Measurements from ENCODE around the gene DPCD. TPM values are rescaled to one million over a fixed set of nuclear protein-coding genes. Genes with fewer than 3 reads are reported as not detected.

DPCD gene
- total and polyA plus RNA-seq, 2 experiments from 2014 or later: 22.5 to 38.1 TPM

DNA sequence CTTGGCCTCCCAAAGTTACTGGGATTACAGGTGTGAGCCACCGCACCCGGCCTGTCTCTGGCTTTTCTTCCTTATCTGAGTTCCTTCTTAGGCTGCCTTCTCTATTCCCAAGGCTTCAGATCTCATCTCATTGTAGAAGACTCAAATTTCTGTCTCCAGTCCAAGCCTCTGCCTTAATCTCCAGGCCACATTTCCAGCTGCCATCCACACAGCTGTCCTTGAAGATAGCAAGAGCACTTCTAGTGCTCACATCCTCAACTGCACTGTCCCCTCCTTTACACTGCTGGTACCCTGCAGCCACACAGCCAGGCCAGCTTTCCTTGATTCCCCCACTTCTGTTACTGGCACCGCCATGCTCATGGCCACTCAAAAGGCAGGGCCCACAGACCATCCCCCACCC is 35.7 kb upstream of the DPCD start (continued):
- TF ChIP-seq, protein P1, sequence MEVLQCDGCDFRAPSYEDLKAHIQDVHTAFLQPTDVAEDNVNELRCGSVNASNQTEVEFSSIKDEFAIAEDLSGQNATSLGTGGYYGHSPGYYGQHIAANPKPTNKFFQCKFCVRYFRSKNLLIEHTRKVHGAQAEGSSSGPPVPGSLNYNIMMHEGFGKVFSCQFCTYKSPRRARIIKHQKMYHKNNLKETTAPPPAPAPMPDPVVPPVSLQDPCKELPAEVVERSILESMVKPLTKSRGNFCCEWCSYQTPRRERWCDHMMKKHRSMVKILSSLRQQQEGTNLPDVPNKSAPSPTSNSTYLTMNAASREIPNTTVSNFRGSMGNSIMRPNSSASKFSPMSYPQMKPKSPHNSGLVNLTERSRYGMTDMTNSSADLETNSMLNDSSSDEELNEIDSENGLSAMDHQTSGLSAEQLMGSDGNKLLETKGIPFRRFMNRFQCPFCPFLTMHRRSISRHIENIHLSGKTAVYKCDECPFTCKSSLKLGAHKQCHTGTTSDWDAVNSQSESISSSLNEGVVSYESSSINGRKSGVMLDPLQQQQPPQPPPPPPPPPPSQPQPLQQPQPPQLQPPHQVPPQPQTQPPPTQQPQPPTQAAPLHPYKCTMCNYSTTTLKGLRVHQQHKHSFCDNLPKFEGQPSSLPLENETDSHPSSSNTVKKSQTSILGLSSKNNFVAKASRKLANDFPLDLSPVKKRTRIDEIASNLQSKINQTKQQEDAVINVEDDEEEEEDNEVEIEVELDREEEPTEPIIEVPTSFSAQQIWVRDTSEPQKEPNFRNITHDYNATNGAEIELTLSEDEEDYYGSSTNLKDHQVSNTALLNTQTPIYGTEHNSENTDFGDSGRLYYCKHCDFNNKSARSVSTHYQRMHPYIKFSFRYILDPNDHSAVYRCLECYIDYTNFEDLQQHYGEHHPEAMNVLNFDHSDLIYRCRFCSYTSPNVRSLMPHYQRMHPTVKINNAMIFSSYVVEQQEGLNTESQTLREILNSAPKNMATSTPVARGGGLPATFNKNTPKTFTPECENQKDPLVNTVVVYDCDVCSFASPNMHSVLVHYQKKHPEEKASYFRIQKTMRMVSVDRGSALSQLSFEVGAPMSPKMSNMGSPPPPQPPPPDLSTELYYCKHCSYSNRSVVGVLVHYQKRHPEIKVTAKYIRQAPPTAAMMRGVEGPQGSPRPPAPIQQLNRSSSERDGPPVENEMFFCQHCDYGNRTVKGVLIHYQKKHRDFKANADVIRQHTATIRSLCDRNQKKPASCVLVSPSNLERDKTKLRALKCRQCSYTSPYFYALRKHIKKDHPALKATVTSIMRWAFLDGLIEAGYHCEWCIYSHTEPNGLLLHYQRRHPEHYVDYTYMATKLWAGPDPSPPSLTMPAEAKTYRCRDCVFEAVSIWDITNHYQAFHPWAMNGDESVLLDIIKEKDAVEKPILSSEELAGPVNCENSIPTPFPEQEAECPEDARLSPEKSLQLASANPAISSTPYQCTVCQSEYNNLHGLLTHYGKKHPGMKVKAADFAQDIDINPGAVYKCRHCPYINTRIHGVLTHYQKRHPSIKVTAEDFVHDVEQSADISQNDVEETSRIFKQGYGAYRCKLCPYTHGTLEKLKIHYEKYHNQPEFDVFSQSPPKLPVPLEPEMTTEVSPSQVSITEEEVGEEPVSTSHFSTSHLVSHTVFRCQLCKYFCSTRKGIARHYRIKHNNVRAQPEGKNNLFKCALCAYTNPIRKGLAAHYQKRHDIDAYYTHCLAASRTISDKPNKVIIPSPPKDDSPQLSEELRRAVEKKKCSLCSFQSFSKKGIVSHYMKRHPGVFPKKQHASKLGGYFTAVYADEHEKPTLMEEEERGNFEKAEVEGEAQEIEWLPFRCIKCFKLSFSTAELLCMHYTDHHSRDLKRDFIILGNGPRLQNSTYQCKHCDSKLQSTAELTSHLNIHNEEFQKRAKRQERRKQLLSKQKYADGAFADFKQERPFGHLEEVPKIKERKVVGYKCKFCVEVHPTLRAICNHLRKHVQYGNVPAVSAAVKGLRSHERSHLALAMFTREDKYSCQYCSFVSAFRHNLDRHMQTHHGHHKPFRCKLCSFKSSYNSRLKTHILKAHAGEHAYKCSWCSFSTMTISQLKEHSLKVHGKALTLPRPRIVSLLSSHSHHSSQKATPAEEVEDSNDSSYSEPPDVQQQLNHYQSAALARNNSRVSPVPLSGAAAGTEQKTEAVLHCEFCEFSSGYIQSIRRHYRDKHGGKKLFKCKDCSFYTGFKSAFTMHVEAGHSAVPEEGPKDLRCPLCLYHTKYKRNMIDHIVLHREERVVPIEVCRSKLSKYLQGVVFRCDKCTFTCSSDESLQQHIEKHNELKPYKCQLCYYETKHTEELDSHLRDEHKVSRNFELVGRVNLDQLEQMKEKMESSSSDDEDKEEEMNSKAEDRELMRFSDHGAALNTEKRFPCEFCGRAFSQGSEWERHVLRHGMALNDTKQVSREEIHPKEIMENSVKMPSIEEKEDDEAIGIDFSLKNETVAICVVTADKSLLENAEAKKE (CRISPR knock-in tag; IDR thresholded peaks at IDR 0.05): no peak
- no peak for TF ChIP-seq JUNB (IDR thresholded peaks at IDR 0.05; ENCODE audit: unreplicated experiment)
- no peak for TF ChIP-seq POLR2AphosphoS5 (IDR thresholded peaks at IDR 0.05; ENCODE audit: low read depth)
- TF ChIP-seq CREB1 (CRISPR knock-in tag; IDR thresholded peaks at IDR 0.05; ENCODE audit: low read depth): no peak
- TF ChIP-seq ZNF114 (CRISPR knock-in tag; IDR thresholded peaks at IDR 0.05): no peak
- TF ChIP-seq STAT1 (IDR thresholded peaks at IDR 0.05; ENCODE audit: unreplicated experiment): no peak
- TF ChIP-seq EZH2 (IDR thresholded peaks at IDR 0.05; ENCODE audit: low read depth, unreplicated experiment): no peak
- TF ChIP-seq NANOG (IDR thresholded peaks at IDR 0.05; ENCODE audit: borderline replicate concordance): no peak

DNA sequence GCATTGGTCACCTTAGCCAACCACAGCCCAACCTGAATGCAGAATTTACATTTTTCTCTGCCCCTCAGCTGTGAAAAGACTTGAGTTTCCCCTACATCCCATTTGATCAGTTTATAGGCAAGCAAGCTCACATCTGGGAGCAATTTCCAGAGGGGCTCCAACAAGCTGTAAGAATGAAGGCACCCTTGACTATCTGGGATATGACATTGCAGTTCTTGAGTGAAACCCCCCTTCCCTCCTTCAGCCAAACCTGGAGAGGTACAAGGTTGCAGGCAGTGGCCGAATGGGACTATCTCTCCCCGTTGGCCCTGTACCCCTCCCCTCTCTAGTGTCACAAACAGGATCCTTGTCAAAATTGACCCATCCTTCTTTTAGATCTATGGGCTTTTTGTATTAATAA is 30.6 kb upstream of the DPCD start:
- H3F3A ChIP-seq (replicated peaks; ENCODE audit: low read depth): no peaks in the 10 kb centered on the region
- no peak overlapping the region for H3K4me3 Mint-ChIP-seq
- no peaks in the 10 kb centered on the region for H3K36me3 ChIP-seq (ENCODE audit: insufficient read depth)
- ATAC-seq (no peak), DNase-seq (ENCODE audit: low spot score) (no peak)
- H4K20me1 ChIP-seq (replicated peaks; ENCODE audit: insufficient read depth): no peaks in the 10 kb centered on the region
- no peak overlapping the region for H3K27ac ChIP-seq (ENCODE audit: low read depth)
- no peaks in the 10 kb centered on the region; the same call in 2 of the 3 replicates for H3K9me3 Mint-ChIP-seq
- H3K9me2 ChIP-seq (ENCODE audit: insufficient read depth): no peaks in the 10 kb centered on the region
- H2AFZ ChIP-seq: no peak overlapping the region
- H3K27ac Mint-ChIP-seq: no peak overlapping the region
- H3K36me3 Mint-ChIP-seq (ENCODE audit: low read depth): no peaks in the 10 kb centered on the region; the same call in 2 of the 3 replicates
- peaks cover 5% of the 10 kb centered on the region for H3K27me3 Mint-ChIP-seq (ENCODE audit: insufficient read depth, low read depth, poor library complexity)
- H3K4me3 ChIP-seq: no peak overlapping the region
- H3K27me3 ChIP-seq (ENCODE audit: insufficient read depth): no peaks in the 10 kb centered on the region
- no peaks in the 10 kb centered on the region for H3K79me2 ChIP-seq (replicated peaks; ENCODE audit: insufficient read depth)
- H3K4me1 ChIP-seq (ENCODE audit: insufficient read depth): no peaks in the 10 kb centered on the region
- H3K4me1 Mint-ChIP-seq: peaks cover 2% of the 10 kb centered on the region; the same call in 2 of the 3 replicates
- no peak overlapping the region for H3K4me2 ChIP-seq
- TF ChIP-seq EZH2 (IDR thresholded peaks at IDR 0.05; ENCODE audit: low read depth, unreplicated experiment): no peak
- TF ChIP-seq JUNB (IDR thresholded peaks at IDR 0.05; ENCODE audit: unreplicated experiment): no peak
- TF ChIP-seq CTCF (conservative IDR thresholded peaks at IDR 0.05; ENCODE audit: low read depth in 2 of 2): no peak
- TF ChIP-seq, protein P2, sequence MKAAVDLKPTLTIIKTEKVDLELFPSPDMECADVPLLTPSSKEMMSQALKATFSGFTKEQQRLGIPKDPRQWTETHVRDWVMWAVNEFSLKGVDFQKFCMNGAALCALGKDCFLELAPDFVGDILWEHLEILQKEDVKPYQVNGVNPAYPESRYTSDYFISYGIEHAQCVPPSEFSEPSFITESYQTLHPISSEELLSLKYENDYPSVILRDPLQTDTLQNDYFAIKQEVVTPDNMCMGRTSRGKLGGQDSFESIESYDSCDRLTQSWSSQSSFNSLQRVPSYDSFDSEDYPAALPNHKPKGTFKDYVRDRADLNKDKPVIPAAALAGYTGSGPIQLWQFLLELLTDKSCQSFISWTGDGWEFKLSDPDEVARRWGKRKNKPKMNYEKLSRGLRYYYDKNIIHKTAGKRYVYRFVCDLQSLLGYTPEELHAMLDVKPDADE (IDR thresholded peaks at IDR 0.05): no peak
- TF ChIP-seq POLR2AphosphoS5 (IDR thresholded peaks at IDR 0.05; ENCODE audit: low read depth): no peak
- TF ChIP-seq EZH2phosphoT487 (IDR thresholded peaks at IDR 0.05; ENCODE audit: unreplicated experiment): no peak
- no peak for TF ChIP-seq STAT1 (IDR thresholded peaks at IDR 0.05; ENCODE audit: unreplicated experiment)
- TF ChIP-seq ZNF331 (CRISPR knock-in tag; IDR thresholded peaks at IDR 0.05; ENCODE audit: low read depth): no peak
- TF ChIP-seq NANOG (IDR thresholded peaks at IDR 0.05; ENCODE audit: borderline replicate concordance): no peak
- TF ChIP-seq CREB1 (CRISPR knock-in tag; IDR thresholded peaks at IDR 0.05; ENCODE audit: low read depth): no peak

Data from GM23338 (cell line).